WTC11 (cell line): Measurements from ENCODE around the gene LINC00237. TPM values are rescaled to one million over a fixed set of nuclear protein-coding genes. Genes with fewer than 3 reads are reported as not detected.

Experiments used
- AFF4 ChIP-seq: sonication (generic); formaldehyde crosslinking; IDR thresholded peaks from 2 replicates; pipeline ENCODE4 v1.8.1; 2023; ENCODE audit warnings: mild to moderate bottlenecking, missing genetic modification reagents, borderline replicate concordance
- CREB1 ChIP-seq: sonication (generic); formaldehyde crosslinking; IDR thresholded peaks from 2 replicates; pipeline ENCODE4 v1.8.0; 2023; ENCODE audit warnings: mild to moderate bottlenecking, missing genetic modification reagents
- CTCF ChIP-seq: fragments of 200-600 bp; IDR thresholded peaks from 2 replicates; pipeline ENCODE4 v1.8.0; 2022; ENCODE audit warnings: antibody characterized with exemption
- FOXK1 ChIP-seq: sonication (generic); formaldehyde crosslinking; IDR thresholded peaks from 2 replicates; pipeline ENCODE4 v1.8.0; 2022; ENCODE audit warnings: mild to moderate bottlenecking, moderate library complexity, missing genetic modification reagents
- FOXP1 ChIP-seq: sonication (generic); formaldehyde crosslinking; IDR thresholded peaks from 2 replicates; pipeline ENCODE4 v1.8.0; 2022; ENCODE audit warnings: missing genetic modification reagents, mild to moderate bottlenecking, moderate library complexity, borderline replicate concordance
- GRHL2 ChIP-seq: fragments of 250-450 bp; sonication (Bioruptor Pico); IDR thresholded peaks from 2 replicates; pipeline ENCODE4 v1.8.0; 2022; ENCODE audit warnings: mild to moderate bottlenecking, moderate library complexity; ENCODE audit not compliant: insufficient replicate concordance, severe bottlenecking
- KAT7 ChIP-seq: sonication (generic); formaldehyde crosslinking; IDR thresholded peaks from 2 replicates; pipeline ENCODE4 v1.8.1; 2023; ENCODE audit warnings: missing genetic modification reagents, mild to moderate bottlenecking, borderline replicate concordance
- MYBL2 ChIP-seq: sonication (generic); formaldehyde crosslinking; IDR thresholded peaks from 2 replicates; pipeline ENCODE4 v1.8.1; 2023; ENCODE audit warnings: mild to moderate bottlenecking, moderate library complexity, missing genetic modification reagents
- NFYB ChIP-seq: sonication (generic); formaldehyde crosslinking; conservative IDR thresholded peaks from 2 replicates; pipeline ENCODE4 v1.8.0; 2022; ENCODE audit warnings: low read depth, missing genetic modification reagents
- NR2C2 ChIP-seq: sonication (generic); formaldehyde crosslinking; IDR thresholded peaks from 2 replicates; pipeline ENCODE4 v1.8.0; 2022; ENCODE audit warnings: mild to moderate bottlenecking, missing genetic modification reagents
- NR3C1 ChIP-seq: sonication (generic); formaldehyde crosslinking; conservative IDR thresholded peaks from 2 replicates; pipeline ENCODE4 v1.8.1; 2023; ENCODE audit warnings: low read depth, mild to moderate bottlenecking, missing genetic modification reagents
- PRDM15 ChIP-seq: sonication (generic); formaldehyde crosslinking; IDR thresholded peaks from 2 replicates; pipeline ENCODE4 v1.8.0; 2022; ENCODE audit warnings: missing genetic modification reagents
- RORB ChIP-seq: fragments of 250-450 bp; sonication (Bioruptor Pico); IDR thresholded peaks from 2 replicates; pipeline ENCODE4 v1.9.0; 2021; ENCODE audit warnings: mild to moderate bottlenecking
- SMAD4 ChIP-seq: sonication (generic); formaldehyde crosslinking; IDR thresholded peaks from 2 replicates; pipeline ENCODE4 v1.8.0; 2022; ENCODE audit warnings: mild to moderate bottlenecking, missing genetic modification reagents
- SP1 ChIP-seq: sonication (generic); formaldehyde crosslinking; conservative IDR thresholded peaks from 2 replicates; pipeline ENCODE4 v1.8.1; 2022; ENCODE audit warnings: missing genetic modification reagents
- ZBTB21 ChIP-seq: sonication (generic); formaldehyde crosslinking; IDR thresholded peaks from 2 replicates; pipeline ENCODE4 v1.8.1; 2023; ENCODE audit warnings: mild to moderate bottlenecking, missing genetic modification reagents, borderline replicate concordance
- ZNF219 ChIP-seq: sonication (generic); formaldehyde crosslinking; IDR thresholded peaks from 2 replicates; pipeline ENCODE4 v1.8.0; 2023; ENCODE audit warnings: missing genetic modification reagents, mild to moderate bottlenecking, borderline replicate concordance
- ZNF425 ChIP-seq: fragments of 250-450 bp; sonication (Bioruptor Pico); conservative IDR thresholded peaks from 2 replicates; pipeline ENCODE4 v1.9.0; 2021; ENCODE audit warnings: mild to moderate bottlenecking
- total RNA-seq: library from RNA; stranded (reverse); gene quantifications from 3 replicates; pipeline ENCODE4 v1.2.3, GENCODE V29; 2021
- TF ChIP-seq, protein P1 (sequence below): sonication (generic); formaldehyde crosslinking; IDR thresholded peaks from 2 replicates; pipeline ENCODE4 v1.8.1; 2022; ENCODE audit warnings: mild to moderate bottlenecking, missing genetic modification reagents, moderate library complexity, borderline replicate concordance
- TF ChIP-seq, protein P2 (sequence below): sonication (generic); formaldehyde crosslinking; IDR thresholded peaks from 2 replicates; pipeline ENCODE4 v1.8.1; 2022; ENCODE audit warnings: low read depth, mild to moderate bottlenecking, moderate library complexity, missing genetic modification reagents, borderline replicate concordance
- TF ChIP-seq, protein P3 (sequence below): sonication (generic); formaldehyde crosslinking; IDR thresholded peaks from 2 replicates; pipeline ENCODE4 v1.8.1; 2023; ENCODE audit warnings: mild to moderate bottlenecking, missing genetic modification reagents
- TF ChIP-seq, protein P4 (sequence below): sonication (generic); formaldehyde crosslinking; IDR thresholded peaks from 2 replicates; pipeline ENCODE4 v1.8.0; 2022; ENCODE audit warnings: mild to moderate bottlenecking, missing genetic modification reagents

LINC00237 gene
- total RNA-seq, 1 experiment from 2014 or later: 3.1 TPM

DNA sequence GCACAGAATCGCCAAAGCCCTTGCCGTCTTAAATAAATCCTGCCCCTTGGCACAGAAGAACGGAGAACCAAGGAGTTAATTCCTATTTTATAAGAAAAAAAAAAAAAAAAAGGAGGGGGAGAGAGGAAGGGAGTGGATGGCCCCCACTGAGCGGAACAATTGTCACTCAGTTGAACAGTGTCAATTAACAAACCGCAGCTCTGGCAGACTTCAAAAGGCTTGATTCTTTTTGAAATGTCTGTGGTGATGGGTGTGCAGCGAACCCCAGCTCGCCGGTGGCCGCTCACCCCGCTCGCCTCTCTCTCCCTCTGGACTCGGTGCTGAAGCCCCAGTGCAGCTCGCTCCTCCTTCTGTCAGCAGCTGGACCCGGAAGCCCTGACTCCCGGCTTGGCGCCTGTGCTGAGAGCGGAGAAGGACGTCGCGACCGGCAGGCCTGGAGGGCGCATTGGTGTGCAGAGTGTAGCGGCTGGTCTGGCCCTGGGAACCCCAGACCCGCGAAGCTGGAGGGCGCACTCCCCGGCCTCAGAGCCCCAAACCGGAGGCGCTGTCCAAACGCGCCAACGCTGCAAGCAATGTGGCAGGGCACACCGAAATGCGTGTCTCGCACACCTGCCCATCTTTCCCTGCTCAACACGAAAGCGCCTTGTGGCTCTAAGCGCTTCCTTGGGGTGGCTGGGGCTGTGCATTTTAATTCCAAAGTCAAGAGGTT lies 3.4 kb downstream of the LINC00237 start (continued):
- TF ChIP-seq, protein P1, sequence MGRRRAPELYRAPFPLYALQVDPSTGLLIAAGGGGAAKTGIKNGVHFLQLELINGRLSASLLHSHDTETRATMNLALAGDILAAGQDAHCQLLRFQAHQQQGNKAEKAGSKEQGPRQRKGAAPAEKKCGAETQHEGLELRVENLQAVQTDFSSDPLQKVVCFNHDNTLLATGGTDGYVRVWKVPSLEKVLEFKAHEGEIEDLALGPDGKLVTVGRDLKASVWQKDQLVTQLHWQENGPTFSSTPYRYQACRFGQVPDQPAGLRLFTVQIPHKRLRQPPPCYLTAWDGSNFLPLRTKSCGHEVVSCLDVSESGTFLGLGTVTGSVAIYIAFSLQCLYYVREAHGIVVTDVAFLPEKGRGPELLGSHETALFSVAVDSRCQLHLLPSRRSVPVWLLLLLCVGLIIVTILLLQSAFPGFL (CRISPR knock-in tag): no peak
- 0 out of 2 replicates have a peak, but pooled peaks have one; percentile 12 for TF ChIP-seq PRDM15
- peak; percentile 58; the same call in 1 of the 2 replicates for TF ChIP-seq FOXP1 (CRISPR knock-in tag)
- no peak for TF ChIP-seq CTCF
- TF ChIP-seq ZNF425 (CRISPR knock-in tag): no peak
- no peak for TF ChIP-seq ZNF219 (CRISPR knock-in tag)
- no peak for TF ChIP-seq AFF4 (CRISPR knock-in tag)
- TF ChIP-seq SP1 (CRISPR knock-in tag): 0 out of 2 replicates have a peak, but pooled peaks have one; percentile 17
- TF ChIP-seq CREB1 (CRISPR knock-in tag): no peak
- peak; percentile 32; the same call in 1 of the 2 replicates for TF ChIP-seq FOXK1
- no peak for TF ChIP-seq NR3C1
- peak; percentile 55; the same call in 1 of the 2 replicates for TF ChIP-seq MYBL2 (CRISPR knock-in tag)
- TF ChIP-seq SMAD4 (CRISPR knock-in tag): 0 out of 2 replicates have a peak, but pooled peaks have one; percentile 44
- no peak for TF ChIP-seq KAT7 (CRISPR knock-in tag)
- TF ChIP-seq, protein P2, sequence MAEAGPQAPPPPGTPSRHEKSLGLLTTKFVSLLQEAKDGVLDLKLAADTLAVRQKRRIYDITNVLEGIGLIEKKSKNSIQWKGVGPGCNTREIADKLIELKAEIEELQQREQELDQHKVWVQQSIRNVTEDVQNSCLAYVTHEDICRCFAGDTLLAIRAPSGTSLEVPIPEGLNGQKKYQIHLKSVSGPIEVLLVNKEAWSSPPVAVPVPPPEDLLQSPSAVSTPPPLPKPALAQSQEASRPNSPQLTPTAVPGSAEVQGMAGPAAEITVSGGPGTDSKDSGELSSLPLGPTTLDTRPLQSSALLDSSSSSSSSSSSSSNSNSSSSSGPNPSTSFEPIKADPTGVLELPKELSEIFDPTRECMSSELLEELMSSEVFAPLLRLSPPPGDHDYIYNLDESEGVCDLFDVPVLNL (CRISPR knock-in tag): no peak
- TF ChIP-seq NFYB (CRISPR knock-in tag): no peak
- TF ChIP-seq, protein P3, sequence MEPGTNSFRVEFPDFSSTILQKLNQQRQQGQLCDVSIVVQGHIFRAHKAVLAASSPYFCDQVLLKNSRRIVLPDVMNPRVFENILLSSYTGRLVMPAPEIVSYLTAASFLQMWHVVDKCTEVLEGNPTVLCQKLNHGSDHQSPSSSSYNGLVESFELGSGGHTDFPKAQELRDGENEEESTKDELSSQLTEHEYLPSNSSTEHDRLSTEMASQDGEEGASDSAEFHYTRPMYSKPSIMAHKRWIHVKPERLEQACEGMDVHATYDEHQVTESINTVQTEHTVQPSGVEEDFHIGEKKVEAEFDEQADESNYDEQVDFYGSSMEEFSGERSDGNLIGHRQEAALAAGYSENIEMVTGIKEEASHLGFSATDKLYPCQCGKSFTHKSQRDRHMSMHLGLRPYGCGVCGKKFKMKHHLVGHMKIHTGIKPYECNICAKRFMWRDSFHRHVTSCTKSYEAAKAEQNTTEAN: peak; percentile 55; the same call in 1 of the 2 replicates
- TF ChIP-seq ZBTB21: no peak
- TF ChIP-seq NR2C2 (CRISPR knock-in tag): no peak
- TF ChIP-seq RORB (CRISPR knock-in tag): no peak
- TF ChIP-seq GRHL2: no peak
- TF ChIP-seq, protein P4, sequence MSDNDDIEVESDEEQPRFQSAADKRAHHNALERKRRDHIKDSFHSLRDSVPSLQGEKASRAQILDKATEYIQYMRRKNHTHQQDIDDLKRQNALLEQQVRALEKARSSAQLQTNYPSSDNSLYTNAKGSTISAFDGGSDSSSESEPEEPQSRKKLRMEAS (CRISPR knock-in tag): peak; percentile 83
